PFSK-1 (cell line): Measurements from ENCODE around the gene ZDHHC1.

ENCODE experiments used
- FOXP2 ChIP-seq: optimal IDR thresholded peaks from 2 replicates; pipeline ENCODE3; 2011; ENCODE audit warnings: borderline replicate concordance, control low read depth, inconsistent platforms; ENCODE audit not compliant: insufficient read depth; ENCODE audit errors: extremely low read length, extremely low read depth
- POLR2AphosphoS5 ChIP-seq: IDR thresholded peaks from 2 replicates; pipeline ENCODE4 v1.6.1; 2012; ENCODE audit warnings: low read depth, mild to moderate bottlenecking, control low read depth, low read length, moderate library complexity
- REST ChIP-seq, 2 experiments: IDR thresholded peaks; 2 replicates each; pipeline versions ENCODE4 v1.6.1 to v1.8.0; 2011 to 2012; ENCODE audit warnings: low read depth in 2 of 2, low read length in 2 of 2, control low read depth in 1 of 2, inconsistent platforms in 1 of 2, mild to moderate bottlenecking in 1 of 2, moderate library complexity in 1 of 2; ENCODE audit not compliant: insufficient read depth in 1 of 2
- TAF1 ChIP-seq: IDR thresholded peaks from 2 replicates; pipeline ENCODE4 v1.6.1; 2012; ENCODE audit warnings: low read length, control low read depth, borderline replicate concordance; ENCODE audit not compliant: insufficient read depth

GRCh38 chr16:67361038-67361437 lies 55.2 kb downstream of the ZDHHC1 start:
- TF ChIP-seq REST (IDR thresholded peaks at IDR 0.05; ENCODE audit: insufficient read depth in 1 of 2, low read depth in 2 of 2, low read length in 2 of 2) = no peak
- no peak for TF ChIP-seq POLR2AphosphoS5
- no peak for TF ChIP-seq TAF1
- no peak for TF ChIP-seq FOXP2
